GM21529 (cell line): Measurements from ENCODE around the gene SLC25A25.

Experiments
- ATAC-seq: cut with Tn5 transposase; IDR thresholded peaks from one replicate; pipeline ENCODE4 v1.9.1; 2021; ENCODE audit not compliant: unreplicated experiment

Gene SLC25A25

DNA sequence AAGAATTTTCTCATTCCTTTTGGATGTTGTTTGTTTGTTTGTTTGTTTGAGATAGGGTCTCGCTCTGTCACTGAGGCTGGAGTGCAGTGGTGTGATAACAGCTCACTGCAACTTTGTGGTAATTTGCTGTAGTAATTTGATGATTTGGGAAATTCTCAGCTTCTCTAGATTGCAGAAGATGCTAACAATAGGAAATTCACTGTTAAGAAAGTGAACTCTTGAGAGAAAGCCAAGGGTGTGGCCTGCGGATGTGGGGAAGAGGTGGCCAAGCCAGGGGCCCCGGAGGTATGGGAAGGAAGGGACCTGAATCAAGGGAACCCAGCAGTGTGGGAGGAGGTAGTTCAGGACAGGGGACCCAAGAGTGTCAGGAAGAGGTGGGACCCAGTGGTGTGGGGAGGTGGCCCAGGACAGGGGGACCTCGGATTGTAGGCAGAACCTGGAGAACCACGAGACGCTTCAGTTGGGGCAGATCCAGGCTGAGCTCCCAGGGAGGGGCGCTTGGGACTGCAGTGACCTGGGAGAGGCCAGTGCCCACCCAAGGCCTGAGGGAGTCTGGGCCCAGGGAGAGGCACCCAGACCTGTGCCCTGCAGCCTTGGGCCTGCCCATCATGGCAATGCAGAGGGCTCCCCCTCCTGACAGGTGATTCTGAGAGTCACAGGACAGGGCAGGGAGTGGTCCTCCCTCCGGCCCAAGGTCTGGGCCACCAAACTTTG, 75.7 kb downstream of the SLC25A25 start:
- no peak for ATAC-seq

DNA sequence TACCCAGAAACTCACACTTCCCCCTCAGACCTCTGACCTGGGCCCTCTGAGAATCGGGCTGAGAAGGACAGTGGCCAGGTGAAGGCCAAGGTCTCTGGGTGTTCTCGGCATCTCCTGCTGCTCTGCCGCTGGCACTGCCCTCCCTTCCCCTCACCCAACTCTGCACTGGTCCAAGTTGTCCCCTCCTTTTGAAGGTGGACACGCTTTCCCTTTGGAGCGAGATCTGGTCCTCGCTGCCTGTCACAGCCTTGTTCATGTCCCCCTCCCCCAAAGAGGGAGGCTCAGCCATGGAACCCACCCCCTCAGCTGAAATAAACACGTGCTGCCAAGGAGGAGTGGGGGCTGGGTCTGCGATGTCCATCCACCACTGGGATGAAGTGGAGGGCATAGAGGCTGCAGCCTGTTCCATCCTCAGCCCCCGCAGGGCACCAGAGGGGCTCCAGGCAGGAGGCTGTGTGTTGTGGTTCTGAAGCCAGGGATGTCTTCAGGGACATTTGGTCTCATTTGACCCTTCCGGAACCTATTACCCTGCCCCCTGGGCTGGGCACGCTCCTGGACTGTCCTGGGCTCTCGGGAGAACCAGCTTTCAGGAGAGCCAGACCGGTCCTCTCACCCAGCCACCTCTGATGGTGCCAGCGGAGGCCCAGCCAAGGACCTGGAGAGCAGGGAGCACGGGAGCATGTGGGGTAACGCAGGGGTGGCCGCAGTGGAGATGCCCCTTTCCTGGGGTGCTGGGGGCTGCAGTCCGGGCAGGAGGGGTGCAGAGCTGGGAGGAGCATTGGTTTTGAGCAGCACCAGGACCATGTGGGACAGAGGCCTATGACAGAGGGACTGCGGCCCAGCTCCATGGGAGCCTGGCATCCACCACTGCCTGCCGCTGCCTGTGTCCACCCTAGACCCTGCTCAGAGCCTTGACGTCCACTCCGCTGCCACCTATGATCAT, 76.5 kb downstream of the SLC25A25 start:
- ATAC-seq, result no peak

DNA sequence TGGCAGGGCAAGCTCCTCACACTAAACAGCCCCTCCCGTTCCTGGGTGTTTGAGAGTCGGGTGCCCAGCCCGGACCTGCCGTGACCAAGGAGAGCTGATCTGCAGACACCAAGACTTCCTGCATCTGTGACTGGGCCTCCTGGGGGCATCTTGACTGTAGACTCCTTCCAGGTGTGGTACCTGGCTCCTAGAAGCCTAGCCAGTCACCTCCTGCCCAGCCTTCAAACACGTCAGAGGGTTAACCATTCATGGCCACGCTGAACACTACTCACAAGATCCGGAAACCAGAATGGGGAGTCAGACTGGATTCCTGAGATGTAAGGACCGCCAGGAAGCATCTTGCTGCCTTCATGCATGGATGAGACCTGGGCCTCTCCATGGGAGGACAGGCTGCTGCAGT, 77.5 kb downstream of the SLC25A25 start:
- ATAC-seq, result no peak

DNA sequence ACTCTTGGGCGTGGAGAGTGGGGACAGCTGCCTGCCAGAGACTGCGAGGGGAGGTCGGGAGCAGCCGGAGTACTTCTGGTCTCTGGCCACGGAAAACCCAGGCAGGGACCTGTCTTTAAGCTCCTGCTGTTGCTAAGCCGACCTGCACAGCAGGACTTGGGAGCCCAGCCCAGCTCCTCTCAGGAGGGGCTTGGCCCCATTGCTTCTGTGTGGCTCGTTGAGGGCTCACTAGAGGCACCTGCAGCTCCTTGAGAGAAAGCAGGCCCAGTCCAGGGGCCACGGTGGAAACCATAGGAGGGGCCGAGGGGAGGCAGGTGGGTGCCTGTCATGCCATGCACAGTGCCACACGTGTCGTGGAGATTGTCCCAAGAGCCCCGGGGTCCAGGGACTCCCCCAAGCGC, 77.9 kb downstream of the SLC25A25 start:
- no peak for ATAC-seq

DNA sequence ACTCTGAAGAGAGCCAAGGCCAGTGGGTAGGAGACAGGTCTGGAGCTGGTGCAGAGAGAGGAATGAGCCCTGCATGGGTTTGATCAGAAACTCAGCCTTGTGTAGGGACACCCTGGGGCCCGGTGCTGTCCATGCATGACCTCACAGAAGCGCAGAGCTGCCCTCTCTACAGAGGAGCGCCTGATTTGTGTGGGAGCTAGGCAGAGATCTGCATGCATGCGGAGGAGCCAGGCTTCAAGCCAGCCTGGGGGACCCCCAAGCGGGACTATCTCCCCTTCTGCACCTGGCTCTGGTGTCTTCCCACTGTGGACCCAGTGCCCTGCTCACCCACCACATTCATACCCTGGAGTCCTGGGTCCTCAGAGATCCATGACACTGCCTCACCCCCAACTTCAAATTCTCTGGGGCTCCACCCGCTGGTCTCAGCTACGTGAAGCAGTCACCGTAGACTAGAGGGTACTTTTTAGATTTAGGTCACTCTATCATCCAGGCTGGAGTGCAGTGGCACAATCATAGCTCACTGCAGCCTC, 78.6 kb downstream of the SLC25A25 start:
- ATAC-seq, result no peak

DNA sequence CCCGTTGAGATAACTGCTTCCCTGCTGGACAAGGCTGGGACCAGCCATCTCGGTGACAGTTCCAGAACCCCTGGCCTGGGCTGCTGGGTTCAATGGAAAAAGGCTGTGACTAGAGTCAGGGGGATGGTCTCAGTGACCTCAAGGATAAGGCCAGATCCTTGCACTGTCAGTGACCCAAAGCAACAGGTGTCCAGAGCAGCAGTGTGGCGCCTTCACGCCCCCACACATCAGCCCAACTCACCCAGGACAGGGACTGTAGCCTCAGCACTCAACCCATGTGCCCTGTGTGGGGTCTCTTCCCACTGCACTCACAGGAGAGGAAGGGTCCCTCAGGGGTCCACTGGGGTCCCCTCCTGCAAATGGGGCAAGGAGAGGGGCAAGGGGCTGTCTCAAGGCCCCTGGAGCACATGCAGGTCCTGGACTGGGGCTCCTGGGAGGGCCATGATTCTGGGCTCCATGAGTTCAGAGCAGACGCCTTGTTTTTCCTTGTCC, 80.5 kb downstream of the SLC25A25 start:
- no peak for ATAC-seq

DNA sequence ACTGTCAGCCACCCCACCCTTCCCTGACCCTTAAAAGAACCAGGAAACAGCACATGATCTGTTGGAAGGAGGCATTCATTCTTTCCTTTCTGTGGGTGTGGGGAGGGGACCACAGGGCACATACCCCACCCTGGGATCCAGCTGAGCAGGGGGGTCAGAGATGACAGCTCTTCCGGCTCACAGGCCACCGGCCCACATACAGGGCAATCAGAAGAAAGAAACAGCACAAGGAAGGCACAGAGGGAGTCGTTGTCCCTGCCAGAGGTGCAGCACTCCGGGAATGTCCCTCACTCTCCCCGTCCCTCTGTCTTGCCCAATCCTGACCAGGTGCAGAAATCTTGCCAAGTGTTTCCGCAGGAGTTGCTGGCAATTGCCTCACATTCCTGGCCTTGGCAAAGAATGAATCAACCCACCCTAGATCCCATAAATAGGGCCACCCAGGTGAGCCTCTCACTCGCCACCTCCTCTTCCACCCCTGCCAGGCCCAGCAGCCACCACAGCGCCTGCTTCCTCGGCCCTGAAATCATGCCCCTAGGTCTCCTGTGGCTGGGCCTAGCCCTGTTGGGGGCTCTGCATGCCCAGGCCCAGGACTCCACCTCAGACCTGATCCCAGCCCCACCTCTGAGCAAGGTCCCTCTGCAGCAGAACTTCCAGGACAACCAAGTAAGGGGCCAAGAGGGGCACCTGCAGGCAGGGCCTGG, 81.1 kb downstream of the SLC25A25 start, which contains the start of gene LCN2:
Gene LCN2 (plus strand): TSS at position 453 of the 701 bp plus-strand sequence. CDS start 73 bp downstream, at position 526.
- ATAC-seq, result no peak

DNA sequence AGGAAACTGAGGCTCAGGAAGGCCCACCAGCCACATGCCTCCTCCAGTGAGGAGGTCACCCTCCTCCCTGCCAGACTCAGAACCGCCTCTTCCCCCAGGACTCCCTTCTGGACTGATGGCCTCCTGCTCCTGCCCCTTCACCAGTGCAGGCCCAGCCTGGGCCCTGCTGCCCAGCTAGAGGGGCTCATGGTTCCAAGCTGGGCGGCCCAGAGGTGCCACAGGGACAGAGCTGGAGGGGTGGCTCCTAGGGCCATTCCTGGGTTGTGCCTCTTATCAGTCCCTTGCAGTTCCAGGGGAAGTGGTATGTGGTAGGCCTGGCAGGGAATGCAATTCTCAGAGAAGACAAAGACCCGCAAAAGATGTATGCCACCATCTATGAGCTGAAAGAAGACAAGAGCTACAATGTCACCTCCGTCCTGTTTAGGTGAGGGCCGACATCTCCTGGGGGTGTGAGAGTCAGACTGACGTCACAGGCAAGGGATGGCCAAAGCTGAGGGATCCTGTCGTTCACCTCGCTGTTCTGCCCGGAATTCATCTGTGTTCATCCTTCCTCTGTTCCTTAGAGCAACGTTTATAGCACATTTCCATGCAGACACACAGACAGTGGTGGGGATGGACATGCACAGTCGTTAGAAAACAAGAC, 82.0 kb downstream of the SLC25A25 start:
- ATAC-seq, result no peak

DNA sequence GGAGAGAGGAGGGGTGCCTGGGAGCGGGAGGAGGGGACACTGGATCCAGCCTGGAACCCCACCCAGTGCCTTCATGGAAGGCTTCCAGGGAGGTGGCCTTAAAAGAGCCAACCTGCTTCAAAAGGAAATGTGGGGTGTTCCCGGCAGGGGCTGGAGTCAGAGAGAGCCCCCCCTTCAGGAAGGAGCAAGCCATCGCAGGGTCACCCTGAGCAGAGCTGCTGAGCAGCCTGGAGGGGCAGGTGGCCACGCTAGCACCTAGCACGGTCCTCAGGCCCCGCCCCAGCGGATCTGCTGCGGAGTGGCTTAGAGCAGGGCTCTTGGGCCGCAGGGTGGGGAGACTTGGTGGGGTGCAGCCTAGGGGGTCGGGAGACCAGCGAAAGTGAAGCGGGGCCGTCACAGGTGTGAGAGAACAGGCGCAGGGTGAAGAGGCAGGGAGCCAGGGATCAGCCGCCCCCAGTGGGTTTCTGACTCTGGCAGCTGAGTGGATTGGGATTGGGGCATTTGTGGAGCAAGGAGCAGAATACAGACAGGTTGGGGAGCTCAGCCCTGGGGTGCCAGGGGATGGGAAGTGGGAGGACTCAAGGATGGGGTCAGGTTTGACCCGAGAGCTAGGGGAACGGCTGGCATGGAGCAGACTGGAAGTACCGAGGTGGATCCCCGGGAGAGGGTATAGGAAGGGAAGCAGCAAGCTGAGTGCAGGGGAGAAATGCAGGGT, 82.7 kb downstream of the SLC25A25 start:
- ATAC-seq, result no peak

DNA sequence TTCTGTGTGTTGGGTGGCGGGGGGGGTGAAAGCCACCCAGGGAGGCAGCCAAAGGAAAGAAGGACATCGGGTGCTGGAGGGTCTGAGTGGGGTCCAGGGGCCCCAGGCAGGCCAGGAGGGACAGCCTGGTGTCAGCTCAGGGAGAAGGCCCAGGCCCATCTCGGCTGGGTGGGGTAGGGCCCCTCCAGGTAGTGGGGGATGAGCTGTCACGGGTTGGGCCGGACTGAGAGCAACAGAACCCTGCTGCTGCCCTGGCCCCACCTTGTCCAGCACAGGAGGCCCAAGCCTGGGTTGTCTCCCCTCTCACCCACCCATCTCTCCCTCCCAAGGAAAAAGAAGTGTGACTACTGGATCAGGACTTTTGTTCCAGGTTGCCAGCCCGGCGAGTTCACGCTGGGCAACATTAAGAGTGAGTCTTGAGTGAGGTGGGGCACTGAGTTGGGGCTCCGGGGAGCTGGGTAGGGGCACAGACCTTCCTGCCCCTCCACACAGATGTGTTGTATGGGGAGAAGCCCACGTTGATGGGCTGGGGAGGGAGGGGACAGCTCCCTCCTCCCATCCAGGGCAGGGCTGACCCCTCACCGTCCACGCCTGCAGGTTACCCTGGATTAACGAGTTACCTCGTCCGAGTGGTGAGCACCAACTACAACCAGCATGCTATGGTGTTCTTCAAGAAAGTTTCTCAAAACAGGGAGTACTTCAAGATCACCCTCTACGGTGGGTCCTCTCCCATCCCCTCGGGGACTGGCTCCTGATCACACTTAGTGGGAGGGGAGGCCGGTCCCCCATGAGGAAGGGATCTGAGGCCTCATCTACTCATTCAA, 83.5 kb downstream of the SLC25A25 start:
- ATAC-seq, result no peak

DNA sequence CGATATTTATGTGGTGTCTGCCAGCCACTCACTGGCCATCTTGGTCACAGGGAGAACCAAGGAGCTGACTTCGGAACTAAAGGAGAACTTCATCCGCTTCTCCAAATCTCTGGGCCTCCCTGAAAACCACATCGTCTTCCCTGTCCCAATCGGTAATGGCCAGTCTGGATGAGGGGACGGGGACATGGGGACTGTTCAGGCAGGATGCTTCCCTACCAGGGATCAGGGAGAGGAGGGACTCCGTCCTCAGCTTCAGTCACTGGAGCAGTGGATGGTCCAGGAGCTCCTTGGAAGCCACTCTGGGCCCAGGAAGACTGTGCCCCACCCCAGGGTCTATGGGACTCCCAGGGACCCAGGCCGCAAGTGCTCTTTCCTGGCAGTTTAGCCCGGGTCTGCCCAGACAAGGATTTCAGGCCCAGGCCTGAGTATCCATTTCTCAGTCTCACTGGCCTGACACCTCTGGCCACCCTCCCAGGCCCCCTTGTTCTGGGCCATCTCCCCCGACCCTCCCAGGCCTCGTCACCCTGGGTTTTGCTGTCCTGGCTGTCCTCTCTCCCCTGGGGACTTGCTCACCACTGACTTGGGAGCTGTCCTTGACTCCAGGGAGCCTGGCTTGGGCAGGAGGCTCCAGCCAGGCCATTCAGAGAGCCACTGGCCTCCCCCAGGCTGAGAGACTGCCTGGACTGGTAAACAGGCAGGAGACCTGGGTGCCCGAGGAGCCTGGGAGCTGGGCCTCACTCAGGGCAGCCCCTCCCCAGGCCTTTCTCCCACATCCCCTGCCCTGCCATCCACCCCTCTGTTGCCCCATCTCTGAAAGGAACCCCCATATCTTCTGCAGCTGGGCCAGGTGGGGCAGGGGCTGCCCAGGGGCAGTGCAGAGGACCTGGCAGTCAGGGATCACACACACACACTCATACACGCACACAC, 84.4 kb downstream of the SLC25A25 start:
- no peak for ATAC-seq

DNA sequence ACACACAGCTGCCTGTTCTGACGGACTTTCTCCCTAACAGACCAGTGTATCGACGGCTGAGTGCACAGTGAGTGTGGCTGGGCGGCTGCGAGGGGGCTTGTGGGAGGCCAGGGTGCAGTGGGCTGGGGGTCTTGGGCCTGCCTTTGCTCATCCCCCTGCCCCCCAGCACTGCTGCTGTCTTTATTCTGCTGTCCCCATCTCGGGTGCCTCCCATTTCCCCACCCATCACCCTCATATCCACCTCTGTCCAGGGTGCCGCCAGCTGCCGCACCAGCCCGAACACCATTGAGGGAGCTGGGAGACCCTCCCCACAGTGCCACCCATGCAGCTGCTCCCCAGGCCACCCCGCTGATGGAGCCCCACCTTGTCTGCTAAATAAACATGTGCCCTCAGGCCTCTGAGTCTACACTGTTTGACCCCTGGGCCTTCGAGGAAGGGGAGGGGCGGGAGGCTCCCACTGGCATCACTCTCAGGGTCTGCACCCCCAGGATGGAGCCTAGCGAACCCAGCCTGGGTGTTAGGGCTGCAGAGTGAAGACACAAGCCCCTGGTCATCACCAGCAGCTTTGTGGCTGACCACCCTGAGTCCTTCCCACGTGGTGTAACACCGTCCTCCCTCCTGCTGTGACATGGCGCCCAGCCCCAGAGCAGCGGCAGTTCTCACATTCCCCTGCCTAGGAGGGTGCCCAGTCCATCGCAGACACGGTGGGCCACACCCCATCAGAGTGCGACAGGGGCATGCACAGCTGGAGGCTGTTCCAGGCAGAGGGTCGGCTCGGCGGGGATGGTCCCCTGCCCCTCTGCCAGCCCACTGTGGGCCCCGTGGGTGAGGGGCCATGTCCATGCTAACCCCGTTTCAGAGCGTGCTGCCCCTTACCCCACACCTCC, 85.3 kb downstream of the SLC25A25 start:
- ATAC-seq, result no peak

DNA sequence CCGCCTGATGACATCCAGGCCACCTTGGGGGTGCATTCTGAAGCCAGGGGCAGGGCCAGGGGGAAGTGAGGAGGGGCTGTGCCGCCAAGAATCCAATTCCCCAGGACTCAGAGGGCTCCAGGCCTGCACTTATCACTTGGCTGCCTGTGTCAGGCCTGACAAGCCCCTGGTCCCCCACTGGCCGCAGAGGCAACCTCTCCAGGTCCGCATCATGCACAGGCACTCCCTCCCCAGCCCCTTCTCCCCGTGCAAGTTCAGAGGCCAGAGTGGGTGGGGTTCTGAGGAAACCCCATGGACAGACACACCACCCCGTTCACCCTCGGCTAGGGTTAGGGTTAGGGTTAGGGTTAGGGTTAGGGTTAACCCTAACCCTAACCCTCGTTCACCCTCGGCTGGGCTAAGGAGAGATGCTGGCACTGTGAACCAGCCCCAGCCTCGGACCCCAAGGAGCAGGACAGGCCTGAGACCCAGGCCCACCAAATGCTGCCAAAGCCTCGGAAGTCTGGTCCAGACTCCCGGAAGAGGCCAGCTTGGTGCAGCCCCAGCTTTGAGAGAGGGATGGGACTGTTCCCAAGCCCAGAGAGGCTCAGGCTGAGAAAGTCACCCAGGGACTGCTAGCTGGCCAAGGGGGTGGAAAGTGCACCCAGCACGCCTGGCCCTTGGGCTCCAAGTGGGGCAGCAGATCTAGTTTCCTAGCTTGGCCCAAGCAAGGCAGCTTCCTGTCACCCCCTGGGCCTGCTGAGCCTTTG, 86.1 kb downstream of the SLC25A25 start:
- ATAC-seq, result no peak

DNA sequence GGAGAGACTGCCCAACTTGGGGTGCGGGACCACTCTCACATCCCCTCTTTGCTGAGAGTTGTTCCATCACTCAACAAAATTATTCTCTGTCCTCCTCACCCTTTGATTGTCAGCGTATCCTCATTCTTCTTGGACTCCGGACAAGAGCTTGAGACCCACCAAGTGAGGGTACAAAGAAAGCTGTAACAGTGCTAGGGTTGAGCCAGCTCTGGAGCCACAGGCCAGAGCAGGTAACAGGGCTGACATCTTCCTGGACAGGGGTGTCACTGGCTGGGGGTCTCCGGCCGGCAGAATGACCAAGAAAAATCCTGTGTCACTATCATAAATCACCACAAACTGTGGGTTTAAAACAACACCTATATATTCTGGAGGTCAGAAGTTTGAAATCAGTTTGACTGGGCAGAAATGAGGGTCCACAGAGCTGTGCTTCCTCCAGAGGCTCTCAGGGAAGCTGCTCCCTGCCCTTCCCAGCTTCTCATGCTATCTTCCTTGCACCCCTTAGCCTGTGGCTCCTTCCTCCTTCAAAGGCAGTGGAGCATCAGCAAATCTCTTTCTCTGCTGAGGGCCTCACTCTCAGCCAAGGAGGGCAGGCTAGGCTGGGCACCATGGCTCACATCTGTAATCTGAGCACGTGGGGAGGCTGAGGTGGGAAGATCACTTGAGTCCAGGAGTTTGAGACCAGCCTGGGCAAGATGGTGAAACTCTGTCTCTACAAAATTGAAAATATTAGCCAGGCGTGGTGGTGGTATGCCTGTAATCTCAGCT, 87.9 kb downstream of the SLC25A25 start:
- ATAC-seq, result no peak
